ENCODE measurements around the gene EIF5A2. TPM values are rescaled to one million over a fixed set of nuclear protein-coding genes. Genes with fewer than 3 reads are reported as not detected.

Gene EIF5A2
- total RNA-seq, 1 donor from 2014 or later, result 6.0 TPM

DNA sequence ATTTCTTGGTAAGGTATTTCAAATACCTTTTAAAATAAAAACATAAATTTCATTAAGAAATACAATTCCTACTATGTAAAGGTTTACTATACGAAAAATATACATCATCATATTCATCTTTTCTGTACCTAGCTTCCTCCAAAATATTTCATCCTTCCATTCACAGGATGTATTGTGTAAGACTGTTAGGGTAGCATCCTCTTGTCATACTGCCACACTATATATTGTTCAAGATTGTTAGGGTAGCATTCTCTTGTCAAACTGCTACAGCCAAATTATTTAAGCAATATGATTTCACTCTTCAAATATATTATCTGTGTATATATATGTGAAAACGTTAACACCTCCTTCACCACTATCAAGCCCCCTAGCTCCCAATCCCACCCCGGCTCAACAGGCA, 41.9 kb downstream of the EIF5A2 start:
- TF ChIP-seq, protein P1, sequence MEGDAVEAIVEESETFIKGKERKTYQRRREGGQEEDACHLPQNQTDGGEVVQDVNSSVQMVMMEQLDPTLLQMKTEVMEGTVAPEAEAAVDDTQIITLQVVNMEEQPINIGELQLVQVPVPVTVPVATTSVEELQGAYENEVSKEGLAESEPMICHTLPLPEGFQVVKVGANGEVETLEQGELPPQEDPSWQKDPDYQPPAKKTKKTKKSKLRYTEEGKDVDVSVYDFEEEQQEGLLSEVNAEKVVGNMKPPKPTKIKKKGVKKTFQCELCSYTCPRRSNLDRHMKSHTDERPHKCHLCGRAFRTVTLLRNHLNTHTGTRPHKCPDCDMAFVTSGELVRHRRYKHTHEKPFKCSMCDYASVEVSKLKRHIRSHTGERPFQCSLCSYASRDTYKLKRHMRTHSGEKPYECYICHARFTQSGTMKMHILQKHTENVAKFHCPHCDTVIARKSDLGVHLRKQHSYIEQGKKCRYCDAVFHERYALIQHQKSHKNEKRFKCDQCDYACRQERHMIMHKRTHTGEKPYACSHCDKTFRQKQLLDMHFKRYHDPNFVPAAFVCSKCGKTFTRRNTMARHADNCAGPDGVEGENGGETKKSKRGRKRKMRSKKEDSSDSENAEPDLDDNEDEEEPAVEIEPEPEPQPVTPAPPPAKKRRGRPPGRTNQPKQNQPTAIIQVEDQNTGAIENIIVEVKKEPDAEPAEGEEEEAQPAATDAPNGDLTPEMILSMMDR (conservative IDR thresholded peaks at IDR 0.05), result no peak
- Mint-ChIP-seq H3K27ac (ENCODE audit: unreplicated experiment) (no peak overlapping the region), H3K4me3 (peak overlapping the region; percentile 82), H3K4me1 (peaks cover 32% of the 10 kb centered on the region), H3K27me3 (ENCODE audit: low read depth) (no peaks in the 10 kb centered on the region), H3K36me3 (ENCODE audit: low read depth) (peaks cover 28% of the 10 kb centered on the region), H3K9me3 (no peaks in the 10 kb centered on the region)
- DNase-seq (ENCODE audit: low read depth, low spot score), result no peak

DNA sequence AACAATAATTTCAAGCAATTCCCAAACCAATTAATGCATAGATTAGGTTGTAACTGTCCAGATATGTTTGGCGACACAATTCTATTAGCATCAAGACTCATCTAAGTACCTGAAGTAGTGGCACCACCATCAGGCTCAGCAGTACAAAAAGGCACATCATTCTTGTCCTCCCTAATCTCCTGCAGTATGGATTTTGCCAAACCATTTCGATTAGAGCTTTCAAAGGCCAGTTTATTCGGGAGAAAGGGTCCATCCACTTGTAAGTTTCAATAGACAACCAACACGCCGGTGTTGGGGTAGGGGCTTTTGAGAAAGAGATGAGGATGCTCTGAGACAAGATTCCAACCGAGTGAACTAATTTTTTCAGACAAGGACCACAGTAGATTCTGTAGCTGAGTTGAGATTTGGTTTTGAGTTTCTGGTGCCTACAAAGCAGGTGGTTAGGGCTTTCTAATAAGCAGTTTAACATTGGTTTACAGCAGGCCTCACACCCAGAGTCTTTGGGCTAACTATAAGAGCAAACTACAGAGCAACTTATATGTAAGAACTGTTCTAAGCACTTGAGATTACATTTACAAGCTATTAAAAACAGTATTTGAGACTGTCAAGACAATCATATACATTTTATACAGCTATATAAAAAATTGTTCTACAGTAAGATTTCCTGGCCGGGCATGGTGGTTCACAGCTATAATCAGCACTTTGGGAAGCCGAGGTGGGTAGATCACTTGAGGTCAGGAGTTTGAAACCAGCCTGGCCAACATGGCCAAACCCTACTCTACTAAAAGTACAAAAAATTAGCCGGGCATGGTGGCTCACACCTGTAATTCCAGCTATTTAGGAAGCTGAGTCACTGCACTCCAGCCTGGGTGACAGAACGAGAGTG, 43.0 kb downstream of the EIF5A2 start:
- H3K4me1 Mint-ChIP-seq, result peaks cover 35% of the 10 kb centered on the region
- H3K36me3 Mint-ChIP-seq (ENCODE audit: low read depth), result peaks cover 28% of the 10 kb centered on the region
- H3K27ac Mint-ChIP-seq (ENCODE audit: unreplicated experiment), result no peak overlapping the region
- no peak for DNase-seq (ENCODE audit: low read depth, low spot score)
- H3K9me3 Mint-ChIP-seq, result no peaks in the 10 kb centered on the region
- TF ChIP-seq, protein P1 (conservative IDR thresholded peaks at IDR 0.05), result no peak
- peak overlapping the region; percentile 39 for H3K4me3 Mint-ChIP-seq
- no peaks in the 10 kb centered on the region for H3K27me3 Mint-ChIP-seq (ENCODE audit: low read depth)

DNA sequence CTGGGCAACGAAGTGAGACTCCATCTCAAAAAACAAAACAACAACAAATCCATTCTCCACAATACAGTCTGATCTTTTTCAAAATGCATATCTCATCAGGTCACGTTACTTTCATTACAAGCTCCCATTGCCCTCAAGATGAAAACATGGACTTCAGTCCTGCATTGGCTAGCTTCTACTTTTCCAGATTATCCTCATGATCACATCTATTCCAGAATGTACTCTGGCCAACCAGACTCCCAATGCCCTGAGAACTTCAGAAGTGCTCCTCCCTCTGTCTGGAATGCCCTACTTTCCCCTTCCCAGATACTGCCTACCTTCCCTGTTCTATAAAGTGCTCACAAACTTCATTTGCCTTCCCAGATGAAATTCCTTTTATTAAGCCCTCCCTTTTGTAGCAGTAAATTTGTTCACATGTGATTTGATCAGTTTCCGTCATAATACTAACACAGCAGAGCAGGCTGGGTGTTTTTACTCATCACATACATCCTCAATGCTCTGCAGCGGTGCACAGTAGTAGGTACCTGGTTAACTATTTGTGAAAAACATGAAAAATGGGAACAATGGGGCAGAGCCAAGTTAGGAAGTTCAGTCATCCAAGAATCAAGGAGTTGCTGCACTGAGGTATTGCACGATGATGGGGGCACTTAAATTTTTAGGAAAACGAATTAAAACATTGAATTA, 43.8 kb downstream of the EIF5A2 start:
- Mint-ChIP-seq H3K4me3 (no peak overlapping the region), H3K36me3 (ENCODE audit: low read depth) (peaks cover 24% of the 10 kb centered on the region), H3K27me3 (ENCODE audit: low read depth) (no peaks in the 10 kb centered on the region), H3K9me3 (no peaks in the 10 kb centered on the region), H3K27ac (ENCODE audit: unreplicated experiment) (no peak overlapping the region), H3K4me1 (peaks cover 28% of the 10 kb centered on the region)
- no peak for DNase-seq (ENCODE audit: low read depth, low spot score)
- TF ChIP-seq, protein P1 (conservative IDR thresholded peaks at IDR 0.05), result no peak

DNA sequence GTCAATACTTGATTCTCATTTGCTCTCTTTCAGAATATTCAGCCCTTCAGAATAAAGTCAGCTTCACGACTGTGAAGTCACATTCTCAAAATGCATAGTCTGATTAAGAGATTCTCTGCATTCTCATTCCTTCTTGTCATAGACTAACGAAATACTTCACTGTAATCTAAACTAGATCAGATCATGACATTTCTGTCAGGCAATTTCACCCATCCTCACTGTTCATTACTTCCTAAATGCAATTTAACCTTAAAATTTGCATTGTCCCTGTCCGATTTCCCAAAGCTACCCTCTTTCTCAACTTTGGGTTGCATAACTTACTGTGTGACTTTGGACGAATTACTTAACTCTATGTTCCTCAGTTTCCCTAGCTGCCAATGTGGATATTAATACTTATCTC, 44.6 kb downstream of the EIF5A2 start:
- DNase-seq (ENCODE audit: low read depth, low spot score), result no peak
- Mint-ChIP-seq H3K36me3 (ENCODE audit: low read depth) (peaks cover 24% of the 10 kb centered on the region), H3K4me3 (no peak overlapping the region), H3K4me1 (peaks cover 26% of the 10 kb centered on the region), H3K27ac (ENCODE audit: unreplicated experiment) (no peak overlapping the region), H3K9me3 (no peaks in the 10 kb centered on the region), H3K27me3 (ENCODE audit: low read depth) (no peaks in the 10 kb centered on the region)
- TF ChIP-seq, protein P1 (conservative IDR thresholded peaks at IDR 0.05), result no peak

DNA sequence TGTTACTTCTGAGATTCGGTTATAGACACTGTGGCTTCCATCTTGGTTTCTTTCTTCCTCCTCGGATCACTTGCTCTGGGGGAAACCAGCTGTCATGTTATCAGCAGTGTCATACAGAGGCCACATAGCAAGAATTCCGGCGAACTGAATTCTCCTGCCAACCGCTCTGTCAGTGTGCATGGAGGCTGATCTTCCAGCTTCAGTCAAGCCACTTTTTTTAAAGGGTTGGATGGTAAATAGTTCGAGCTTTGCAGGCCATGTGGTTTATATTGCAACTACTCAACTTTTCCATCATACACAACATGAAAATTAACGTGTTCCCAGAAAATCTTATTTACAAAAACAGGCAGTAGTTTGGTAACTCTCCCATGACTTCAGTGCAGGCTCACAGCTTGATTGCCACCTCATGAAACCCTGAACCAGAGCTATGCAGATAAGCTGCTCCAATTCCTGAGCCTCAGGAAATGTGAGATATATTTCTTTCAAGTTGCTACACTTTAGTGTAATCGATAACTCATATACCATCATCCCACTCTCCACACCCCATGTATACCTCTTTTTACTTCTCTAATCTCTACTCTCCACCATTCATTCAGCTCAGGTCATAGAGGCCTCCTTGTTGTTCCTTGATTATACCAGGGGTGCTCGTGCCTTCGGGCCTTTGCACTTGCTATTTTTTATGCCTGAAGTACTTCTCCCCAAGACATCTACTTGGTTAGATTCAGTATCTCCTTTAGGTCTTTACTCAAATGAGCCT, 45.6 kb downstream of the EIF5A2 start:
- peaks cover 24% of the 10 kb centered on the region for H3K36me3 Mint-ChIP-seq (ENCODE audit: low read depth)
- H3K4me3 Mint-ChIP-seq, result no peak overlapping the region
- H3K9me3 Mint-ChIP-seq, result no peaks in the 10 kb centered on the region
- TF ChIP-seq, protein P1 (conservative IDR thresholded peaks at IDR 0.05), result no peak
- peaks cover 26% of the 10 kb centered on the region for H3K4me1 Mint-ChIP-seq
- no peak overlapping the region for H3K27ac Mint-ChIP-seq (ENCODE audit: unreplicated experiment)
- no peak for DNase-seq (ENCODE audit: low read depth, low spot score)
- no peaks in the 10 kb centered on the region for H3K27me3 Mint-ChIP-seq (ENCODE audit: low read depth)

Data from neural crest cell (in vitro differentiated cells).